Chondrocyte (in vitro differentiated cells): Measurements from ENCODE around the gene ERGIC1. TPM values are rescaled to one million over a fixed set of nuclear protein-coding genes. Genes with fewer than 3 reads are reported as not detected.

Experiments
- DNase-seq: peaks from one replicate; pipeline ENCODE4 v3.0.0; 2021; ENCODE audit warnings: mixed read lengths, low spot score
- H3K27ac Mint-ChIP-seq: one replicate; pipeline ENCODE4 v1.8.0; 2021; ENCODE audit warnings: mild to moderate bottlenecking, moderate library complexity, mixed read lengths; ENCODE audit not compliant: unreplicated experiment
- H3K27me3 Mint-ChIP-seq: 2 replicates; pipeline ENCODE4 v1.8.0; 2021; ENCODE audit warnings: low read depth, mixed read lengths
- H3K36me3 Mint-ChIP-seq: 2 replicates; pipeline ENCODE4 v1.8.0; 2021; ENCODE audit warnings: low read depth, mixed read lengths
- H3K4me1 Mint-ChIP-seq: 2 replicates; pipeline ENCODE4 v1.8.0; 2021; ENCODE audit warnings: low read depth, mild to moderate bottlenecking, mixed read lengths
- H3K4me3 Mint-ChIP-seq: one replicate; pipeline ENCODE4 v1.8.0; 2021; ENCODE audit warnings: mild to moderate bottlenecking, moderate library complexity, mixed read lengths; ENCODE audit not compliant: unreplicated experiment
- H3K9me3 Mint-ChIP-seq: 2 replicates; pipeline ENCODE4 v1.8.0; 2021; ENCODE audit warnings: low read depth, mixed read lengths
- CTCF ChIP-seq: fragments of 200-600 bp; sonication (generic); IDR thresholded peaks from 2 replicates; pipeline ENCODE4 v1.5.0; 2021; ENCODE audit warnings: antibody characterized with exemption, mild to moderate bottlenecking, moderate library complexity
- total RNA-seq: library from RNA; stranded (reverse); gene quantifications from 3 replicates; pipeline ENCODE4 v1.2.1, GENCODE V29; 2021

Gene ERGIC1
- total RNA-seq, 1 donor from 2014 or later, result 141 TPM

- Mint-ChIP-seq H3K27ac (peak overlapping the region; percentile 71), H3K36me3 (no peaks in the 10 kb centered on the region), H3K4me3 (no peak overlapping the region), H3K4me1 (peaks cover 68% of the 10 kb centered on the region), H3K27me3 (no peaks in the 10 kb centered on the region), H3K9me3 (no peaks in the 10 kb centered on the region)
- DNase-seq, result no peak
- no peak for TF ChIP-seq CTCF
Measured at GRCh38 chr5:172956936-172957335, 122.9 kb downstream of the ERGIC1 start.

- no peaks in the 10 kb centered on the region for H3K27me3 Mint-ChIP-seq
- H3K4me1 Mint-ChIP-seq, result peaks cover 63% of the 10 kb centered on the region
- no peaks in the 10 kb centered on the region for H3K36me3 Mint-ChIP-seq
- H3K9me3 Mint-ChIP-seq, result no peaks in the 10 kb centered on the region
- no peak overlapping the region for H3K4me3 Mint-ChIP-seq
- no peak for TF ChIP-seq CTCF
- no peak for DNase-seq
- H3K27ac Mint-ChIP-seq, result peak overlapping the region; percentile 71
Measured at GRCh38 chr5:172957458-172957857, 123.4 kb downstream of the ERGIC1 start.

- H3K27ac Mint-ChIP-seq, result peak overlapping the region; percentile 96
- H3K36me3 Mint-ChIP-seq, result no peaks in the 10 kb centered on the region
- H3K4me1 Mint-ChIP-seq, result peaks cover 55% of the 10 kb centered on the region
- H3K4me3 Mint-ChIP-seq, result peak overlapping the region; percentile 91
- no peak for TF ChIP-seq CTCF
- peak; percentile 89 for DNase-seq
- H3K9me3 Mint-ChIP-seq, result no peaks in the 10 kb centered on the region
- H3K27me3 Mint-ChIP-seq, result no peaks in the 10 kb centered on the region
Measured at GRCh38 chr5:172958331-172959046, 124.4 kb downstream of the ERGIC1 start.

- Mint-ChIP-seq H3K4me3 (peak overlapping the region; percentile 91), H3K4me1 (peaks cover 39% of the 10 kb centered on the region), H3K27ac (peak overlapping the region; percentile 96), H3K27me3 (no peaks in the 10 kb centered on the region), H3K9me3 (no peaks in the 10 kb centered on the region), H3K36me3 (peaks cover 2% of the 10 kb centered on the region)
- TF ChIP-seq CTCF, result no peak
- peak; percentile 52 for DNase-seq
Measured at GRCh38 chr5:172959824-172960799, 126.1 kb downstream of the ERGIC1 start.

GRCh38 chr5:172969921-172970320 is 135.9 kb downstream of the ERGIC1 start:
- no peaks in the 10 kb centered on the region for H3K27me3 Mint-ChIP-seq
- no peaks in the 10 kb centered on the region for H3K9me3 Mint-ChIP-seq
- peaks cover 4% of the 10 kb centered on the region for H3K4me1 Mint-ChIP-seq
- H3K27ac Mint-ChIP-seq, result no peak overlapping the region
- peaks cover 15% of the 10 kb centered on the region for H3K36me3 Mint-ChIP-seq
- DNase-seq, result no peak
- no peak overlapping the region for H3K4me3 Mint-ChIP-seq
- TF ChIP-seq CTCF, result no peak
